HG03280 (cell line): Measurements from ENCODE around the gene SIK2.
A peak's percentile ranks its signal among the peaks of the same experiment; 100 is the strongest.

ENCODE experiments used
- ATAC-seq: cut with Tn5 transposase; IDR thresholded peaks from one replicate; pipeline ENCODE4 v1.9.1; 2021; ENCODE audit warnings: mild to moderate bottlenecking, moderate library complexity; ENCODE audit not compliant: unreplicated experiment

SIK2 gene

DNA sequence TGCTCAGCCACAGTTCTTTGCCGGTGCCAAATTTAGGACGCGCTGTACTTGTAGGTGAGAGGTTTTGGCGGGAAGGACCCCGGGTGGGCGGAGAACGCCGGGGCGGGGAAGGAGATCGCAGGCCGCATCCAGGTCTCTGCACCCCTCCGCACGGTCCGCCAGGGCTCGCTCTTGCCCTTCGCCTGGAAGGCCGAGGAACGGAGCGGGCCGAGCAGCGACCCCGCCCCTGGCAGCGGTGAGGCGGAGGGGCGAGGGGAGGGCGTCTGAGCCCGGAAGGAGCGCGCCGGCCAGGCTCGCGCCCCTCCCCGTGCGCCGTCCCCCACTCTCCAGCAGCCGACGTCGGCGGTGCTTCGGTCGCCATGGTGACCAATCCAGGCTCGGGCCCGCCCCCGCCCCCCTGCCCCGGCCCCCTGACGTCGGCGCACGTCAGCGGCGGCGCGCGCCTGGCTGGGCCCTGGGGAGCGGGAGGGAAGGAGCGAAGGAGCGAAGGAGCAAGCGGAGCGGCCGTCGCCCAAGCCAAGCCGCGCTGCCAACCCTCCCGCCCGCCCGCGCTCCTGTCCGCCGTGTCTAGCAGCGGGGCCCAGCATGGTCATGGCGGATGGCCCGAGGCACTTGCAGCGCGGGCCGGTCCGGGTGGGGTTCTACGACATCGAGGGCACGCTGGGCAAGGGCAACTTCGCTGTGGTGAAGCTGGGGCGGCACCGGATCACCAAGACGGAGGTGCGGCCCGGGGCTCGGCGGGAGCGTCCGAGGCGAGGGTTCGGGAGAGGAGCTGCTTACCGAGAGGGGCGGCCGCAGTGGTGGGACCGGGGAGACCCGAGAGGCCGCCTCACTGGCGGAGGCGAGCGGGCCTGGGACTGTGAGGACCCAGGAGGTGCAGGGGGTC lies at the start of gene SIK2:
Gene SIK2 (plus strand): TSS at position 471 of the 886 bp plus-strand sequence. CDS start 115 bp downstream, at position 586.
- peak; percentile 89 for ATAC-seq

DNA sequence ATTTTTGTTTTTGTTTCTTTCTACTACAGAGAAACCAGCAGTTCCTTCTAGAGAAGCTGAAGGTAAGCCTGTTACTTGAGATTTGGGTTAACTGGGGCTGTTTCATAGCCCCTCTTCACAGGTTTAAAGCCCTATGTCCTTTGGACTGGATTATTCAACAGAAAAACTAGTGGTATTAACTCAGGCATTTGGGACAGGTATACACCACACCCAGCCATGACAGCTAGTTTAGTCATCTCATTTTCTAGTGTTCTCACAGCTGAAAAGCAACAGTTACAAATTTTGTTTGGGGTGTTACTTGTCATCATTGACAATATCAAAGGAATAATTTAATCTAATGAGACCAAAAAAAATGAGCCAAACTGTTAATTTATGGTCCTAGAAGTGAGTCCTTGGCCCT lies 47.7 kb upstream of the SIK2 start:
- ATAC-seq, result no peak

DNA sequence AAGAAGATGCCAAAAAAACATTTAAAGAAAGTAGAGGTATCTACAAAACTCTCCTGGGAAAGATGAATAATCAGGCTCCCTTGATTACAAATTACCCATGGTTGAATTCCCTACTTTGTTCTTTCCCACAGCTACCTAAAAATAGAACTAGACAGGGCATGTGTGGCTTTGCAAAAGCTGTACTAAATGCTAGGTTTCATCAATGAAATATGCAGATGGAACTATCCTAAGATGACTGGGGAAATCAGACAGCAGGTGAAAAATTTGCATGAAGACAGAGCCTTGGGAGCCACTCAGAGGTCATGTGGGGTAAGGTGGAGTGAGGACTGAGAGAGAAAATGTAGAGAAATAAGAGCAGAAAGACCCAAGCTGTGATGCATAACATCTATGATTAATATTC lies 47.0 kb upstream of the SIK2 start:
- no peak for ATAC-seq

DNA sequence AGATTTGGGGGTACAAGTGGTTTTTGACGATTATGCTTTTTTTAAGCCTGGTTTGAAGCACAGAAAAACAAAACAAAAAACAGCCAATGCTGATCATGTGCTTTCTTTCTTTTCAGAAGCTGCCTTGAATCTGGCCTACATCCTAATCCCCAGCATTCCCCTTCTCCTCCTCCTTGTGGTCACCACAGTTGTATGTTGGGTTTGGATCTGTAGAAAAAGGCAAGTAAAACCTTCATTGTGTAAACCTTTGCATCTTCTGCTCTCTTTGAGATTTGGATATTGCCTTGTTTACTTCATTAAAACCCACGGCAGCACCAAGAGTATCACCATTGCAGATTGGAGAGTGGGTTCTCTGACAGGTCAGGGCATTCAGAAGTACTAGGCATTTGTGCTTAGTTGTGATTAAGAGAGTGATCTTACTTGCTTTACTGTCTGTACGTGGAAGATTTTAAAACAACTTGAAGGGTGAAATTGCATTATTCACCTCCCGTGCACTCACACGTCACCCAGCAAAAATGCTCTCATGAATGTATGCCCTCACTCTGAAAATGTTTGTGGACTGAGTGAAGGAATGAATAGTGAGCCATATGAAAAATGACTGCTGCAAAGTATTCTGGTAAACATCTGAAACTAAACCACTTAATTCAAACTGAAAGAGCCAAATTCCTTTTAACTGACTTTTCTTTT lies 44.7 kb upstream of the SIK2 start:
- no peak for ATAC-seq

DNA sequence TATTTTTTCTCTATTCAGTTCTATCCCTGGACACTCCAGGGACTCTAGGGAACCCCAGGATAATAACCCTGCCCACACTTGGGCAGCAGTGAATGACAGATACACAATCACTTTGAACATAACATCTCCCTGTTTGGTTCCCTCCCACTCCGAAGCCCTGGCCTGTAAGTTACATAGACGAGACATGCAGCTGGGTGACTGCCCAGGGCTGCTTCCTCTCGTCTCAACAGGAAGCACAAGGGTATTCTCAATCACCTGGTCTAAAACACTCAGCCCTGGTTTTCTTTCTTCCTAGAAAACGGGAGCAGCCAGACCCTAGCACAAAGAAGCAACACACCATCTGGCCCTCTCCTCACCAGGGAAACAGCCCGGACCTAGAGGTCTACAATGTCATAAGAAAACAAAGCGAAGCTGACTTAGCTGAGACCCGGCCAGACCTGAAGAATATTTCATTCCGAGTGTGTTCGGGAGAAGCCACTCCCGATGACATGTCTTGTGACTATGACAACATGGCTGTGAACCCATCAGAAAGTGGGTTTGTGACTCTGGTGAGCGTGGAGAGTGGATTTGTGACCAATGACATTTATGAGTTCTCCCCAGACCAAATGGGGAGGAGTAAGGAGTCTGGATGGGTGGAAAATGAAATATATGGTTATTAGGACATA lies 42.3 kb upstream of the SIK2 start:
- ATAC-seq, result no peak

DNA sequence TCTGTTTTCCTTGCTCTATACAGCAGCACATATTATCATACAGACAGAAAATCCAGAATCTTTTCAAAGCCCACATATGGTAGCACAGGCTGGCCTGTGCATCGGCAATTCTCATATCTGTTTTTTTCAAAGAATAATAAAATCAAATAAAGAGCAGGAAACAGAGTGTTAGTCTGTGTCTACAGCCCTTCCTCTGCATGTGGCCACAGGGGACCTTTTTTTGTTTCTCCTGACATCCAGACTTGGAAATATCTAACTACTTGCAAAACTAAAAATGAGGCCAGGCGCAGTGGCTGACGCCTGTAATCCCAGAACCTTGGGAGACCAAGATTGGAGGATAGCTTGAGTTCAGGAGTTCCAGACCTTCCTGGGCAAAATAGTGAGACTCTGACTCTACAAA lies 41.4 kb upstream of the SIK2 start:
- no peak for ATAC-seq

DNA sequence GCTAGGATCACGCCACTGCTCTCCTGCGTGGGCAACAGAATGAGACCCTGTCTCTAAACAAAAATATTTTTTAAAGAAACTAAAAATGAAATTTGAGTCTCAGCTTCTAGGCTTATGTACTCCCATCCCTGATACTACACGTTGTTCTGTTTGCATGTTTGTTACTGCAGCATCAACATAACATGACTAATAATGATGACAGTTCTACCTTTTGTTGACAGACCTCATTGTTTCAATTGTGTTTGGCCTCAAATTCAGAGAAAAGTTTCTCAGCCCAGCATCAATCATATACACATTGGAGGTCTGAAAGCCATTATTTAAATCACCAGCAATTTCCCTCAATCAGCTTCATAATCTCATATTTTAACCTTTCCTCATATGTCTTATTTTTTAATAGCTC lies 40.9 kb upstream of the SIK2 start:
- ATAC-seq, result no peak

DNA sequence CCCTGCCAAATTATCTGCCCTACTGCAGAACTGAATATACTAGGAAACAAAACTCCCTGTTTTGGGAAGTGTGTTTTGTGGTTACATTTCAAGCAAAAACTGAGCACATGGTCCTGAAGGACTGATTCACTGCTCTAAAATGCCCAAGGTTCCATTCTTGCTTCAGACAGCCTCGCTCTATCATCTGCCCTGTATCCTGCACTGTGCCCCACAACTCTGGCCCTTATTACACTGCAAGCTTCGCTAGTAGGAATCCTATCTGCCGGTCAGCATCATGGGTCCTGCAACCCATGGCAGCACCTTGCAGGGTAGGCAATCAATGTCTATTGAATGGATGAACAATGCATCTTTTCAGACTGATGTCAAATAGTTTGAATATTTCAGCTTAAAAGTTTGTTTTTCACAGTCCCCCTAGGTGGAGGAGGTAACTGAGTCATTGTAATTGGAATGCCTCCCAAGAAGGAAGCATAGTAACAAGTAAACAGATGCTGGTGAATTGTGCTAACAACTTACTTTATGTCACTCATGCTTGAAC lies 40.4 kb upstream of the SIK2 start:
- ATAC-seq, result no peak

DNA sequence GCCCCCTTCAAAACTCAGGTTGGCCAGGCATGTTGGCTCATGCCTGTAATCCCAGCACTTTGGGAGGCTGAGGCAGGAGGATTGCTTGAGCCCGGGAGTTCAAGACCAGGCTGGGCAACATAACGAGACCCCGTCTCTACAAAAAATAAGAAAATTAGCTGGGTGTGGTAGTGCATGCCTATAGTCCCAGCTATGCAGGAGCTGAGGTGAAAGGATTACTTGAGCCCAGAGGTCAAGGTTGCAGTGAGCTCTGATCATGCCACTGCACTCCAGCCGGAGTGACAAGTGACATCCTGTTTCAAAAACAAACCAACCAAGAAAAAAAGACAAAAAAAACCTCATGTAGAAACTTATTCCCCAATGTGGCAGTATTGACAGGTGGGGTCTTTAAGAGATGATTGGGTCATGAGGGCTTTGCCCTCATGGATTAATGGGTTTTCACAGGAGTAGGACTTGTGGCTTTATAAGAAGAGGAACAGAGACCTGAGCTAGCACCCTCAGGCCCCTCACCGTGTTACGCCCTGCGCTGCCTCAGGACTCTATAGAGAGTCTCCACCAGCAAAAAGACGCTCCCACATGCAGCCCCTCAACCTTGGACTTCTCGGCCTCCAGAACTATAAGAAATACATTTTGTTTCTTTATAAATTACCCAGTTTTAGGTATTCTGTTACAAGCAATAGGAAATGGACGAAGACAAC lies 39.4 kb upstream of the SIK2 start:
- no peak for ATAC-seq

DNA sequence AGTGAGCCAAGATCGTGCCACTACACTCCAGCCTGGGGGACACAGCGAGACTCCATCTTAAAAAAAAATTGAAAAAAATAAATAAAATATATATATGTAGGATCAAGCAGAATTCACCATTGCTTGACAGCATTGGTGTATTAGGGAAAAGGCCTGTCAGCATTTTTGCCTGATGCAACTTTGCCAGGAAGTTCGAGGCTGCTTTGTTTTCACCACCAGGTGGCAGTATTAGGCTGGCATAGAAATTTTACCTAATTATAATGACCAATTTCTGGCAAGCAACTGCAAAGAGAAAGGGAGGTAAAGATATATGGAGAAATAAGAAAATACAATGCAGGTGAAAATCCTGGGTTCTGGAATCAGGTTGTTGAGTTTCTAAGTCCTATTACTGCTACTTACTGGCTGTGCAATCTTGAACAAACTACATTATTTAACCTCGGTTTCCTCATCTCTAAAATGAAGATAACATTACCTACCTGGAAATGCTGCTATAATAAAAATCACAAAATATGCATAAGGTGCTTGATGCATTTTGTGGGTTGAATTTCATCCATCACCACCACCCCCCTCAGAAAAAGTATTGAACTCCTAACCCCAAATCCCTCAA lies 37.0 kb upstream of the SIK2 start:
- ATAC-seq, result no peak

DNA sequence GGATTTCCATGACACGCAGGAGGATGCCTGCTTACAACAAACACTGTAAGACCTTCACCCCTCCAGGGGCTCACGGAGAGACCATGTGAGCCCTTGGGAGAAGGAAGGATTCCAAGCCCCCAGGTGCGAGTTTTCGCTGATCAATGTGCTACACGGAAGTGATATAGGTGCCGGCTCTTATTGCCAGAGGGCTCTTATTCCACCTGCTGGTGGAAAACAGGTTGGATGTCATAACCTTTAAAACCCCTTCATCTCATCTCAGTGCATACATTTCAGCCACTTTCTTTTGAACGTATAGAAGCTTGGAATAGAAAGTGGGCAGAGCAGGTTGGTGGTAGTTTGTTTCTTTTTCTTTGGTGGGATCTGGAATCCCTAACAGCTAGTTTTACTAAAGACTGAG lies 35.9 kb upstream of the SIK2 start:
- ATAC-seq, result no peak

DNA sequence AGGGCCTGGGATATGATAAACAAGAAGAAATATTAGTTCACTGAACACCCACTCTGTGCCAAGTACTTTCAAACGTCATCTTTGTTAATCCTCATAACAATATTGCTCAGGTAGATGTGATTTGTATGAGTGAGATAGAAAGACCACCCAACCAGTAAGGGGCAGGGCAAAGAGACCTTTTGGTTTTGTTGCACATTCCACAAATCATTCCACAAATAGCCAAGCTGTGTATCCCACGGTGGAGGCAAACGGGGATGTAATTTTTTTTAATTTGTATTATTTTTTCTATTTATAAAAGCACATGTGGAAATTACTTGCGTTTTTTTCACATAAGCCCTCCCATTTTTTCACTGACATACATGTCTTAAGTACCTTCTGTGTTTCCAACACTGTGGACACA lies 32.8 kb upstream of the SIK2 start:
- ATAC-seq, result no peak

DNA sequence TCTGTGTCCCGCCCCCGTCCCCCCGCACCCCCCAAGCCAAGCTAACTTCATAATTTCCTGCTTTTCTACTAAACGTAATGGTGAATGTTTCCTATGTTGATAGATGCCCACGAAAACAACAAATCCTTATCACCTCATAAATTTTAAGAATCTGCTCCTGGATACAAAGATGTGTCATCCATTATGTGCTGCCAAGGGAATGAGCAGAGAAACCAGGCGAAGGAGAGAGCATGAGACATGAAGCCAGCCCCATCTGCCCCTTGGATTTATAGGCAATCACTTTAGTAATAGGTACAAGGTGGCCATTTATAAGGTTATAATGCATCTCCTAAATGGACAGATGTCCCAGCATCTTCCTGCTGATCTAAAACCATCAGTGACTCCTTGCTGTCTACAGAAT lies 31.5 kb upstream of the SIK2 start:
- no peak for ATAC-seq

DNA sequence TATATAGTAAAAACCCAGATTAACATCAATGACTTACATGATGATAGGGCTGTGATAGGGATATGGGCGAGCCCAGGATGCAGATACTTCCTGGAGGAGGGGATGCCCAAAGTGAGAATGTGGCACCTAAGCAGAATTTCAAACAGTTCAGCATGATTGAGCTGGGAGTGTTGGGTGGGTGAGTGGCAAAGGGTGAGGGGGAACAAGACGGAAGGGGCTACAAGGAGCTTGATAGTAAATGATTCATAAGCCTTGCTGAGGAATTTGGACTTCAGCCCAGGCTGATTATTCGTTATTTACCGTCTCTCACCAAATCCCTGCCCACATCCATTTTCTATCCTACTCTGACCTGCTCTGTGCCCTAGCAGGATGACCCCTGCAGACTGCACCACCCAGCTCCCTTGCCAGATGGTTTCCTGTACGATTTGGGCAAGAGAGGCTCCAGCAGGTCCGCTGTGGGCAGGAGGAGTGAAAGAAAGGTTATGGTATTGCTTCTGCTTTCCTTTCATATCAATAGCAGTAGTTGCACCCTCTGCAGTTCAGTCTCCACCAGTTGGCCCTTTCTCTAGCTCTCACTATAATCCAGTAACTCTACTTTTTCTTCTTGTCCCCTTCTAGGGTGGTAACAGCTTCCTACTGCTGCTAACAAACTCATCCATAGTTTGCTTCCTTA lies 30.3 kb upstream of the SIK2 start:
- no peak for ATAC-seq

DNA sequence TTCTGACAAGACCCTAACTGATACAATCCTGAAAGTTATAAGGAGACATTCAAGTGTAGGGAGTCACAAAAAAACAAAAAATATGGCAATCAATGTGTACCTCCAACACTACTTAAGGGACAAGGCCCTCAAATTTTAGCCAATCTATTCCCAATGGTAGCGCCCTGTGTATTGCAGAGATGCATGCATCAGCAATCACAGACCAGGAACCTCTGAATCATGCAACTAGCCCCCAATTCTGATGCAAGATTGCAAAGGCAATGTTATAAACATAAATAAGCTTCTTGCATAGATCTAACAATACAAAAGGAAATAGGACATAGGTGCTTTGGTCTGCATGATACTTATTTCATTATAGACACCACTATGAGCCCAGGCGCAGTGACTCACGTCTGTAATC lies 29.7 kb upstream of the SIK2 start:
- no peak for ATAC-seq

DNA sequence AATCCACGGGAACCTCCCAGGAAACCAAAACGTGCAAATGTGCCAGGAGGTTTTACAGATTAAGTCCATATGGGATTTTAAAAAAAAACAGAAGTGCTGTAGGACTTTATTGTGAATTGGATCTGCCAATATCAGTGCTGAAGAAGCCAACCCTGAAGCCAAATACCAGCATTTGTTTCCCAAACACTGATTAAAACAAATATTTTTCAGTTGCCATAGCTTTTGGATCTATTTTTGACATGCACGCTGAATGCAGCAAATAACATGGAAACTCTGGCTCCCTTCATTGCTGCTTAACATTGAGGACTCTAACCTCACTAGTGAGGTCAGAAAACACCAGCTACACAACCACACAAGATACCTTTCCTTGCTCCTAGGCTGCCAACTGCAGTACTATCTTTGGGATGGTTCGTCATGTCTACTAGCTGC lies 28.4 kb upstream of the SIK2 start:
- ATAC-seq, result no peak

DNA sequence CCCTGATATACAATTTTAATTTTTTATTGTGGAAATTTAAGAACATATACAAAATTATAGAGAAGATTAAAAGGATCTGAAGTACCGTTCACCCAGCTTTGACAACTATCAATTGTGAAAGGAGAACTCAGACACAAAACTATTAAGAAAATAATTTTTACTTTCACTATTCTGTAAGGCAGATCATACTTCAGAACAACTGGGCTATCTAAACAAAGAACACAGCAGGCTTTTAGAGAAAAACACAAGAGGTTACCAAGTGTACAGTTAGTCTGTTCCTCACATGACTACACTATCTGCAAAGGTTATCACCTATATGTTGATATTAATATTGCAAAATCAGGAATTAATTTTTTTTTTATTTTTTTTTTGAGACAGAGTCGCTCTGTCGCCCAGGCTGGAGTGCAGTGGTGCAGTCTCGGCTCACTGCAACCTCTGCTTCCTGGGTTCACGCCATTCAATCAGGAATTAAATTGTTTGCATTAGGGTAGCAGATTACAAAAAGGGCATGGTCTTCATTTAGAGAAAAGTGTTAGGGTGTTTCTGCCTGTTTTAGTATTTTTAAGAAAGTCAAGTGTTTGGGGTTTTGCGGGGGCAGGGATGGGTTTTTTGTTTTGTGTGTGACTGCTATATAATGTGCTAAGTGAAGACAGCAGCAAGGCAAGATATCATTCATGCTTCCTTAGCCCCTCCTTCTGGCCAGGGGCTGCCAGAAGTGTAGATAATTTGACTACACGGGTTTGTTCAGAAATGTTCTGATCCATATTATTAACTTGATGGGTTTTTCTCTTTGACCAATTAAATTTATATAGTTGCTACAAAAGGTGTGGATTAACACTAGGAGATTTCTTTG lies 27.6 kb upstream of the SIK2 start:
- ATAC-seq, result no peak

DNA sequence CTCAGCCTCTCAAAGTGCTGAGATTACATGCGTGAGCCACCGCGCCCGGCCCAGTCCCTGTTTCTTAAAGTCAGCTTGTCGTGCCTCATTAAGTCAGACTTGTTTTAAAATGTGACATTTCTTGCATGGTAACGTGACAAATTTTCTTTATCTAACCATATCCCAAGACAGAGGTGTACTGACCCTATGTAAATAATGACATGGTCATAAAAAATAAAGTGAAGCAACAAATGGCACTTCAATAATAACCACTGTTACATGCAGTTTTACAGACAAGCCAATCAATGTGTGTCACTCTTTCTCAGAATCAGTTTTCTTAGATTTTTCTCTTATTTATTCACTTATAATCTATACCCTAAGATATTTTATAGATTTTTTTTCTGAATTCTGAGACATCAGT lies 26.5 kb upstream of the SIK2 start:
- ATAC-seq, result no peak

DNA sequence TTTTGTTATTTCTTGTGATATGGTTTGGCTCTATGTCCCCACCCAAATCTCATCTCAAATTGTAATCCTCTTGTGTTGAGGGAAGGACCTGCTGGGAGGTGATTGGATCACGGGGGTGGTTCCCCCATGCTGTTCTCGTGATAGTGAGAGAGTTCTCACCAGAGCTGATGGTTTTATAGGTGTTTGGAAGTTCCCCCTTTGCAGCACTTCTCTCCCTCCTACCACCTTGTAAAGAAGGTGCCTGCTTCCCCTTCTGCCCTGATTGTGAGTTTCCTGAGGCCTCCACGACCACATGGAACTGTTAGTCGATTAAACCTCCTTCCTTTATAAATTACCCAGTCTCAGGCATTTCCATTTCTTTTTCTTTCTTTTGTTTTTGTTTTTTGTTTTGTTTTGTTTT lies 24.4 kb upstream of the SIK2 start:
- no peak for ATAC-seq
